Activated effector memory CD4-positive, alpha-beta T cell treated with Interleukin-2 at 50 U/mL for 16 hours (primary cell): Measurements from ENCODE around the gene RGS5.

Experiments
- DNase-seq: peaks from one replicate; pipeline ENCODE4 v3.0.0-alpha.2; 2020

Gene RGS5

DNA sequence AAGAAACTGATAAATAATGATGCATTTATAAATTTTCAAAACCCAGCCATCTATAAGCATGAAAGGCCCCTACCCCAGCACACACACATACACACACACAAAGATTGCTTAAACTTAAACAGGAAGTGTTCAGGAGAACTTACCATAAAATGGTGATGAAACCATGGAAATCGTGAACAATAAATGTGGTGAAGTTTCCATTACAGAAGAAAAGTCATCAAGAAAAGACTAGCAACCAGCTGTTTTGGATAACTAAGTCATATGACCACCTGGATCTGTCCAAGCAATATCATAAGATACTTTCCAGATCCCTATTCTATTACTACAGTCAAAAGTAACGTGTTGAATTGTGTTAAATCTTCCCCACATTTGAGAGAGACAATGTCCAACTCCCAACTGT is 24.1 kb downstream of the RGS5 start:
- no peak for DNase-seq

DNA sequence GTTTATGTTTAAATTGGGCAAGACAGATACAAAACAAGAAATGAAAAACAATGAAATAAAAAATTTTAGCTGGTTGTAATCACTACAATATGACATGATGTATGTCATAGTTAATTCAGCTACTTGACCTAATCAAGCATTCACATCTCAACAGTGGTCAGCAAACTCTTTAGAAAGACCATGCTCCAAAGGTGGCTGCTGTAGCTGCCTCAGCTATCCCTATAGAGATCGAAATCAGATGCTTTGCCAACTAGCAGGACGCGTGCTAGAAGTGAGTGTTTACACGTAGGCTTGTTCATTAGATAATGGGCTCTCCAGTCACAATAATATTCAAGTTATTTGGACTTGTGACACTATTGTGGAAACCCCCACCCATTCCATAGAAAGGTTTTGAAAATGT is 25.9 kb downstream of the RGS5 start:
- DNase-seq, result no peak

DNA sequence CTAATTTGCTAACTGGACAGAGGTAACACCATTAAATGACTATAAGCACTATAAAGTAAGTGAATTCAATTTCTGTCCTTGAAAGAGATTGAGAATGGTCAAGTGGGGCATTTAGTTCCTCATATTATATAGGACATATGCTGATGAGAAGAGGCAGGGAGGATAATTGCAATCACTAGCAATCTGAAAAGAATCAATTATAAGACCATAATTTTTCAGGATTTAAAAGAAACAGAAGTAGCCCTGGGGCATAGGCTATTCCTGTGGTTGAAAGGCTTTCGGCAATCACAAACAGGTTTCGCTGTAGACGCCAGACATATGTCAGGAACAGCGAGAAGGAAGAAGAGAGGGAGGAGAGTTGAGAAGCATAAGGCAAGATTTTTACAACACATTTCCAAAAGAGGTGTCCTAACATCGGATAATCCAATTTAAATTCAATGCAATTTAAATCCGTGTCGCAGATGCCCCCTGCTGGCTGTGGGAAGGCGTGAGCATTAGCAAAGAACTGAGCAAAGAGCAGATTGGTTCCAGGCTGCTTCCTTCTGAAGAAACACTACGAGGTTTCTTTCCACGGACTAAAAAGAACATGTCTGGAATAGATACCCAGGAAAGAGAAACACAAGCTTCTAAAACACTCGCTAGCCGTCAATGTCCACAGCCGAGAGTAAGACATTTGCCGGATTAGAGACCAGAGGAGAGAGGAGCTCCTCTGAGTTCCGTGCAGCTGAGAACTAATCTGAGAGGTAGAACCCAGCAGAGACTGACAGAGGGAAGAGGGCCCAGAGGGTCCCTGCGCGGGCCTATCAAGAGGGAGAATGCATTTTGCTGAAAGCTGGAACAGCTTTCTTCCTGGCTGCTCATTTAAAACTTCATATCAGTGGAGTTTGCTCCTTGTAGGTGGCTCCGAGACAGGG is 27.9 kb downstream of the RGS5 start:
- DNase-seq, result no peak

DNA sequence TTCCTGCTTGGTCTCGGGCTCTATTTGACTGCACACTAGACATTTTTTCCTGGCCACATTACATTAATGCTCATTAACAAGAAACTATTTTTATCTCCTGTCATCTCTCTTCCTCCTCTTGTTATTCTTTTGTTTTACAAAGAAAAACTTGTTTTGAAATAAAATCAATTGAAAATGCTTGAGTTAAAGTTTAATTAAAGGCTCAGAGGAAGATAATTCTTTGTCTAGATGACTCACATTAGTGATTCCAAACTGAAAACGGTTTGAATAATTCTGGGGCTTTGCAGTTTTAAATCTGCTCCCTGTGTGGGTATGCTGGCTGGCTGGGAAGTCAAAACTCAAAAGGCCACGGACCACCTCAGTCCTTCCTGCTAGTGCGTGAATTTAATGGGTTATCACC is 29.6 kb downstream of the RGS5 start:
- no peak for DNase-seq

DNA sequence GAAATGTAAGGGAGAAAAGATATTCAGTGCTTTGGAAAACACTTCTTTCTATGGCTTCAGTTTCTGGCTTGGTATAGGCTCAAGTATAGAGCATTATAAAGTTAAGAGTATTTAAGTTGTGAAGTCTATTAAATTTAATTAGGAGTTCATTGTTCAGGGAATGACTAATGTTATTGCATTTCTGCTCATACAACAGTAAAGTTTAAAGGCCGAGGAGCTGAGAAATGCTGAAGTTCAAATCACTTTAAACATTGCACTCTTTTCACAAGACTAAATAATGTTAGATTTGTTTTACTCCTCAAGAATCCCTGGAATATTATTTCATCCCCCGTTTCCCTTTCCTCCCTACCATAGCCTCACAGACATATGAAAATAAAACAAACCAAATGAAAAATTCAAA is 30.1 kb downstream of the RGS5 start:
- no peak for DNase-seq

DNA sequence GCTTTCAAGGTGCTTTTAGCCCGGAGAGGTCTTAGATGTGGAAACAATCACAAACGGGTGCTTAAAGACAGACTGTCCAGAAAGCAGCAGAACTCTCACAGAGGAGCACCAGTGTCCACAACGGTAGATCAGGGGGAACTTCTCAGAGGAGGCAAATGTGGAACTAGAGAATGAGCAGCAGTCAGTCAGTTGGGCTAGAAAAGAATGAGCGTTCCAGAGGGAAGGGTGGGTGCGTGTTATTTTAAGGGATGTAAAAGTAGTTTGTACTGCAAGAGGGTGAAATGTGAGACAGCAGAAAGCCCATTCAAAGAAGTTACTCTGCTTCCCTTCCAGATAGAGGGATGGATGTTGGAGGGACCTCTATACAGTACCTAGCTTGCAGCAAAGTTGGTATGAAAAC is 30.9 kb downstream of the RGS5 start:
- no peak for DNase-seq

DNA sequence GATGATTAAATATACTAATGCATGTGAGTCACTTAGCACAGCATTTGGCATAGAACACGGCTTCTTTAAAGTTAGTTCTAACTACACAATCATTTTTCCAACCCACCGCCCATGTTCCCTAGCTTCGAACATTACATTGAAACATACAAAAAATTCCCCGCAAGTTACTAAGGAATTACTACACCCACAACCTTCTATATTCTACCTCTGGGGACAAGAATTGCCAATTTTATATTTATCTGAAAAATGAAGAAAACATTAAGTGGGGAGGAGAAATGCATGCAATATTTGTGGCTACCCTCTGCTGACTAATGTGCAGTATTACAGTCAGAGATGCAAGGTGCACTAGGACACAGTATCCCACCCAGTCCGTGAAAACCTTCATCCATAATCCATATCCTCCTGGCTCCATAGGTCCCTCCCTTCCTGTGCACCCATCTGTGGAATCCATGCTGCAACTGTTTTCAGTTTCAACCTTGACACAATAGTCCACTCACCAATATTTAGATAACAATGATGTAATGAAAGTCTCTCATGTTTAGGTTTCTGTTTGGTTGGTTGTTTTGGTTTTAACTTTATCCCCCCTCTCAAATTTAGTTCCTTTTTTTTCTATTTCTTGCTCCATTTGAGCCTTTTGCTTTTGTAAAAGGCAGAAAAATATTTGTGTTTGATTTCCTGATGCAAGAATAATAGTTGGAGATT is 31.6 kb downstream of the RGS5 start:
- DNase-seq, result no peak

DNA sequence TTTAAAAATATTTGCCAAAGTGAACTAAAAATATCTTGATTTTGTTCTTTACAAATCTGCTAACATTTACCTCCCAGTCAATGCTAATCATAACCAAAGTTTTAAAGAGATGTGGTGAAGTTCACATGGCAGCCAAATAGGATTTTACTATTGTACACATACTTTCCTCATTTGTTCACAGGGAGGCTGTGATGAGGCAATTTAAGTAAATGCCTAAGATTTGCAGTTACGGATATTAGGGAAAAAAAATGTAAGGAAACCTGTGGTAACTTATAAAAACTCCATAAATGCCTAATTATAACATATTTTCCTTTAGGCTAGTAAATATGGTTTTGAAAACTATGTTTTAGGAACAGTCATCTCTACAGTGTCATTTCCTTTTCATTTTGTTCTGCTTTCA is 32.4 kb downstream of the RGS5 start:
- DNase-seq, result no peak

DNA sequence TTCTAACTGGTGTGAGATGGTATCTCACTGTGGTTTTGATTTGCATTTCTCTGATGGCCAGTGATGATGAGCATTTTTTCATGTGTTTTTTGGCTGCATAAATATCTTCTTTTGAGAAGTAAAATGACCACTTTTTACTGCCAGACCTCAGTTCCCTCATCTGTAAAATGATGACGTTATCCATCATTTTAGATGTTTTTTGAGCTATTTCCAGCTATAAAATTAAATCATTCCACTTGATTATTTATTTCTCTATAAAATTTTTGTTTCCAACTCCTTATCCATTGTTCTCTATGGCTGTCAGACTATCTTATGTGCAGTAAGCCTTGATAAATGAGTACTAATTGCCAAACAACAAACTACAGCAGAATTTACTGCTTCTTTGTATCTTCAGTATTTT is 33.2 kb downstream of the RGS5 start:
- DNase-seq, result no peak

DNA sequence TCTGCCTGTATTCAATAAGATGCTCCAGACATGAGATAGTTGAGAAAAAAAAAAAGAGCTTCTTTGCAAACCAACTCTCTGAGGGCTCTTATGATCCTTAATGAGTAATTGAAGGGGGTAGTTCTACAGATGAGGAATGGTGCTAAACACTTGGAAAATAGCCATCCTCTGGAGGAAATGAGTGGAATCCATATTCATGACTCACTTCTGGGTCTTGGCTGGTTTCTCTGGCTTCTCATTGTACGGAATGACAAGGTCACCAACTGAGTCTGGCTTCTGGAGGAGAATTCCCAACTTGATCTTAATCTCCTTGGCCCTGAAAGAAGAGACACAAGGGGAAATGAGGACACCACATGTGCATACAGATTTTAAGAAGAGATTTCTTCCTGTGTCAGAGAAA is 34.7 kb downstream of the RGS5 start:
- no peak for DNase-seq

DNA sequence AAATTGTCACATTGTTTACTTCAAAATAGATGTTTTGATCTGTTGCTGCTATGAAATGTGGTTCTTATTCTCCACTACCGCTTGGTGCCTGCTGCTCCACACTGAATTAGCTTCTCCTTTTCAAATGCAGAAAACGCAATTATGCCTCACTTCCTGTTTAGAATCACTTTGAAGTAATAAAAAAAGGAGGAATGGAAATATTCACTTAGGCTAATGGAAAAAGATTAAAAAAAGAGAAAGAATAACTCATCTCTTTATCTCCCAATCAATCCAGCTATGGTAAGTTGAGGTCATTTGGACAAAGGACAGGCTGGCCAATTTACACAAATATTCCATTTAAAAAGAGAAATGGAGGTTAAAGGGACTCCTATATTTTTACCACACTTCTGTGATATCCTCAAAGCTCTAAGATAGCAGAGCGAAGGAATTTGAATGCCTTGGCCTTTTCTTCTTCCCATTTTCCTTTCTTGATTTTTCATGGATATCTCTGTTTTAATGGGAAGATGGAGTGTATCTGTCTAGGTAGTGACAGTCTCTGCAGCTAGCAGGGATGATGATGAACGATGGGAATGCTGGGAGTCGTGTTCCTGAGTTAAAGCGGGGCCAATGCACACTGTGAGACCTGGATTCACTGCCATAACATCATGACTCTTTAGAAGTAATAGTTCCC is 35.7 kb downstream of the RGS5 start:
- DNase-seq, result no peak

DNA sequence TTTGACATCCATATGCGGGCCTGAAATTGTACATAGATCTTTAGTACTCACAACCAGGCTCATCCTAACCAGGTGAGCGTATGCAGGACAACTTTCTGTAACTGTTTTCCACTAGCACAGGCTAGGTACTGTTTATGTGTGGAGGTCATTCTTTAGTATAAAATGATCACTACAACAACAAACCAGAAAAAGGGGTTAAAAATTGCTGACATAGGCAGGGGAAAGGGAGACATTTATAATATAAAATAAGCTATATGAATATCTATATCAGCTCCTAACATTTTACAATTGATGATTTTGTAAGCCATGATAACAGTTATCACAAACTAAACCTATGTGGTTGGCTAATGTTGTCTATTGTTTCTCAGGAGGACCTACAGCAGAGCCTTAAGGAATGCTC is 37.6 kb downstream of the RGS5 start:
- no peak for DNase-seq

DNA sequence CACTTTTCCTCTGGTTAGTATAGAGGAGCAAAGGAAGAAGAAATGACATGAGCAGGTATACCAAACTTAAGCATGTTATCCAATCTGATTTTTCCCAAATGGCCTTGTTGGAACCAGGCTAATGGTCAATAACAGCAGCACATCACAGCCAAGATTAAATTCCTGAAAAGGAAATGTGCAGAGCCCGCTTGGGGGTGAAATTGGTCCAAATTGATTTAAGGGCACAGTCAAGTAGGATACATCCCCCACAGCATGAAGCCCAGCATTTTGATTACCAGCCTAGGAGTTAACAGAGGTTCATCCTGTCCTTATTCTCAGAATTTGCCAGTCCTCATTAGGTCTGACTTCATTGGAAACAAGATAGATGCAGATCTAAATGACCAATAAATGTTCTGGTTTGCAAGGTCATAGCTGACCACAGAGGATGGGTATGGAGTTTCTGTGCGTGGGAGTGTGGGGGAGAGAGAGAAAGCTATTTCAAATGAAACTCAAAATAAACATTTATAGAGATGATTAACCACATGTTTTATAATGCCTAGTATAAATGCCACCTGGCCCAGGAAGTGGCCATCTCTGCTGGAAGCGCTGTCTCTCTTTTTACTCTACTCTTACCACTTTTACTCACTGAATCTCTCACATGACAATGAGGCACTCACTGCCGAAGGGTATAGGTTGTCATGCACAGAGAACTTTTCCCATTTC is 38.7 kb downstream of the RGS5 start:
- DNase-seq, result no peak

DNA sequence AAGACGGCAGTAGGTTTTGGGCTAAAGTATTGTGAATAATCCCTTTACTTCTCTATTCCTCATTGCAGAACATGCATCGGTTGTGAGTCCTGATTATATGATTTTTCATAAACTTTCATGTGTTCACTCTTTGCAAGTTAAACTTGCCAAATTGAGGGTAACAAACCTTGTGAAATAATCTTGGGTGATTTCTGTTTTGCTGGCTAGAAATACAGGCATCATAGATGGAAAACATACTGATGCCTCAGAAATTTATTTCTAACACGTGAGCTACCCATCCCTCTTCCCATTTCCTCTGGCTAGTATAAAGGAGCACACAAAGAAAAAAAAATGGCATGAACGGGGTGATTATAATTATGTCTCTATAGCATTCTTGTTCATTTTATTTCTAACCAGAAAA is 39.6 kb downstream of the RGS5 start:
- DNase-seq, result no peak

DNA sequence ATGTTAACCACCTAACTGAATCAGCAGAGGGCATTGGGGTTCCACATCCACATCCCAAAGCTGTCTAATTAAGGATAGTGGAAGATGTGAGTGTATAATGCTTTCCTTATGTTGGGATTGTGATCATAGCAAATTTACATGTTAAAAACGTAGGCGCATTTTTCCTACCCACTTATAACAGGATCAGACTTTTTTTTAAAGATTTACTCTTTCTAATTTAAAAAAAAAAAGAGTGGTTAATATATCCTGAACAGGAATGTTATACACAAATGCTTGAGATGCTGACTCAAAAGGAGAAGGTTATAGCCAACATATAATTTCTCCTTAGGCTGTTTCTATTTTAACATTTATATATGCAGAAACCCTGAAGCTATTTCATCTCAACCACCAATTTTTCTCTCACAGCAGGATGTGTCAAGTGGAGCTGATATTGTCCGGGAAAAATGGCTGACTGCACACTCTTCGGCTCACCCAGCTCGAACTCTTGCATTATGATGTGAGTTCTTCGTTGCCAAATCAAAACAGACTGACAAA is 40.3 kb downstream of the RGS5 start:
- DNase-seq, result no peak

DNA sequence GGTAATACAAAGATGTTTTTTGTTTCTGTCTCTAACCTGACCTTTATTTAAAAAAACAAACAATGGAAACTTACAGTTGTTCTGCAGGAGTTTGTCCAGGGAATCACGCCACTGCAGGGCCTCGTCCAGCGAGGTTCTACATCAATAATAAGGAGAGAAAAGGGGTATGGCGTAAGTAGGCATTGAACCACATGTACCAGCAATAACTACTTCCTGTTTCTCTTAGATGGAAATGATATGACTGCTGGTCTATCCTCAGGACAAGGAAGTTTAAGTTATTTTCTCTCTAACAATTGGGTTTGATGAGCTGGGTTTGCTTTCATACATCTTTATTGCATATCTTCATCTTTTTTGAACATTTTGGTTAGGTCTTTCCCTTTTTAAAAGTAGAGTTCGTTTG is 40.9 kb downstream of the RGS5 start:
- DNase-seq, result no peak

DNA sequence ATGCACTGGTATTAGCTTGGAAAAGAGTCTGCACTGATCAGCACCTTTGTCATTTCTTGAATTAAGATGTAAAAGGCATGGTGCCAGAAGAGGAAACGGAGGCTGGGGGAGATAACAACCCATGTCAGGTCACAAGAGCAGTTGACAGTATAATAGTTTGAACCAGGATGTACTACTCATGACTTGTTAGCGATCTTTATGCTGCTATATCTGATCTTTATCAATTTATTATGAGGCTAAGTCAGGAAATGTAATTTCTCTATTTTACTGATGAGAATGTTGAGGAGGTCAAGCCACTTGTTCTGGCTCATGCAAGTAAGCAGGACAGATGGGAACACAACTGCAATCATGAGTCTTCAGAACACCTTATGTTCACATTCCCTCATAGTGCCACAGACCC is 41.4 kb downstream of the RGS5 start:
- DNase-seq, result no peak

DNA sequence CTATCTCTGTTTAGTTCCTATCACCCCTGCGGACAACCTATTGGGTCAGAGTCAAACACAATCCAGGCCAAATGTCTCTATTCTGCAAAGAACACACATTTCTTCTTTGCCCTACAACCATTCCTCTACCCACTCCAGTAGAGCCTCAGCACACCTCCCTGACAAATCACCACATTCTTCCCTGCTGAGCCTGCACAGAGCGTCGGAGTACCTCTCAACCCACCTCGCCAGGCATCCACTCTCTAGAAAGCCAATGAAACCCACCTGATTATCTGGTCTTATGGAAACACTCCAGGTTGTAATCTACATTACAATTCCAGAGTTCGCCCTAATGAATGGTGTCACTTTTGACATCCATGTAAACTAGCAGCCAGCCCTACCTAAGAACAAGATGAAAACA is 47.1 kb downstream of the RGS5 start:
- no peak for DNase-seq

DNA sequence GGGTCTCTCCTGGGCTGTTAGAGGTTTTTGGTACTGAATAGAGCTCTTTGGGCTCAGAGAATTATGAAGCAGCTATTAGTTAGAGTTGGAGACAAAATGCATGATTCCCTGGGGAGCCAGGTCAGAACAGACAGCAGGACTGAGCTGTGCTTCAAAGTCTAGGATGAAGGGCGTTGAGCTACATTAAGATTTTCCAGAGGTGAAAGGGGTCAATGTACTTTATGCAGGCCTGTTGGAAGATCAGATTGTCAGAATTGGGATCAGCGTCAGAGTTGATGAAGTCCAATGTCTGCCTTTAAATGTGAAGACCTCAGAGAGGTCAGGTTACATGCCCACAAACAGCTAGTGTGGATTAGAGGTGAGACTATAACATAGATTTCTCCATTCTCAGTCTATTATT is 53.8 kb downstream of the RGS5 start:
- DNase-seq, result no peak

DNA sequence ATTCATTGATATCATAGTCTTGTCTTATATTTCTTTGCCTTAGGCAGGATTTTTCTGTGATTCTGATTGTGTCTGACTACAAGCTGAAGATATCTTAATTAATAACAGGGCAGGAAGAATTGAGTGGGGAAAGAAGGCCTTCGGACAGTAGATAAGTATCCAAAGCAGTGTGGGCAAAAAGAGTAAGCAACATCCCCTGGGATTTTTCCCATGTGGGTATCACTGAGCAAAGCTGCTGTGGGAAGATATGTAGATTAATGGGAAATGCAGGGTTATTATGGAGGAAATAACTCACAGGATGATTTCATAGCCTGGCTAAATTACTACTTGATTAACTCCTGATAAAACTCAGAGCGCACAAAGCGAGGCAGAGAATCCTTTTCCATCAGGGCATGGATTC is 55.7 kb downstream of the RGS5 start:
- DNase-seq, result no peak

DNA sequence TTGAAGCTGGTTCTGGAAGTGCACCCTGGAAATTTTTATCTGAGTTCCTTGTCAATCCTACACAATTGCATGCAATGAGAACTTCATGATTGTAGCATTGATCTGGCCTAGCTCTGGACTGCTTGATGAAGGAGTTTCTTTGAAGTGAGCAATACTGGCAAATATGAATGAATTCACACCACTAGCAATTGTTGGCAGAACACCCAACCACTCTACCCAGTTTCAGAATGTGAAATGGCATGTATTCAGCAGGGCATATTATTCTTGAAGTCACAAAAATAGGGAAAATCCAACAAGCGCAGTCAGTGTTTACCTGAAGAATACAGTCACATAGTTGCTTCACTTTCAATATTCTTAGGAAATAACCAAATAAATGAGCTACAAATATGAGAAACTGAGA is 57.3 kb downstream of the RGS5 start:
- no peak for DNase-seq

DNA sequence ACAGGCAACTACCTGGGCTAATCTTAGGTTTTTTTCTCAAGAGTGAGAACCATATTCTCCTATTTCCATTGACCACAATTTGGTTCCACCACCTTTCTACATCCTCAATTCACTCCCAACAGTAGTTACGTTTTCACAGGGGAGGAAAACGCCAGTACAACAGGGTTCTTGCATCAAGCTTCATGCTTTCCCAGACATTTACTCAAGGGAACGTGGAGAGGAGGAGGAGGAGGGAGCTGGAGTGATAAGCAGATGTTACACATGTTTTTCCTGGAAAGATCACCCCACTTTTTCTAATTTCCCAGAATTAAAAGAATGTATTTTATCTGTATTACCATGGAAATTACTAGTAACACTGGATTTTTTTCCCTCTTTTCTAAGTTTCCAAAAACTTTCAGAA is 58.3 kb downstream of the RGS5 start:
- DNase-seq, result no peak

DNA sequence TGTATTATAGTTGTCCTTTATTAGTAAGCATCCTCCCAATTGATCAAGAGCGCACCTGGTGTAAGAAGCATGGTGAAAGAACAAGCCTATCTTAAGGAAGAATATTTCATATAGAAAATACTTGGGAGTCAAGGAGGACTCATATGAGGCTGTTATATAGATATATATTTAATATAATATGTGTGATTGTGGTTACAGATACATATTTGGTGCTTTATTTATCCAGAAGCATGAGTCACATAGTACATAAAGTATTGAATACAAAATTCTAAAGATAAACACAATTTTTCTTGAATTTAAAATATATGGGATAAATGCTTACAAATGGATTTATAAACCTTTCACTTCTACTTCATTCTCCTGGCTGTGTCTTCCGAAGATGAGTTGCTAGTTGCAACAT is 60.6 kb downstream of the RGS5 start:
- DNase-seq, result no peak
